Brain pericyte (primary cell): Measurements from ENCODE around the gene STK10.
"Not testable (repeated sequence)": the region's sequence is repeated elsewhere in the genome, so short reads cannot be mapped to it uniquely, and the experiment has no call there.

Source experiments
- DNase-seq: peaks from one replicate; pipeline ENCODE4 v3.0.0-alpha.2; 2012; ENCODE audit warnings: low read depth, low spot score

The STK10 gene

GRCh38 chr5:172188033-172188892 is at the start of gene STK10:
TSS of gene STK10 (minus strand) at chr5:172188224. CDS start at chr5:172188042, 182 bp downstream.
- DNase-seq = no peak

DNA sequence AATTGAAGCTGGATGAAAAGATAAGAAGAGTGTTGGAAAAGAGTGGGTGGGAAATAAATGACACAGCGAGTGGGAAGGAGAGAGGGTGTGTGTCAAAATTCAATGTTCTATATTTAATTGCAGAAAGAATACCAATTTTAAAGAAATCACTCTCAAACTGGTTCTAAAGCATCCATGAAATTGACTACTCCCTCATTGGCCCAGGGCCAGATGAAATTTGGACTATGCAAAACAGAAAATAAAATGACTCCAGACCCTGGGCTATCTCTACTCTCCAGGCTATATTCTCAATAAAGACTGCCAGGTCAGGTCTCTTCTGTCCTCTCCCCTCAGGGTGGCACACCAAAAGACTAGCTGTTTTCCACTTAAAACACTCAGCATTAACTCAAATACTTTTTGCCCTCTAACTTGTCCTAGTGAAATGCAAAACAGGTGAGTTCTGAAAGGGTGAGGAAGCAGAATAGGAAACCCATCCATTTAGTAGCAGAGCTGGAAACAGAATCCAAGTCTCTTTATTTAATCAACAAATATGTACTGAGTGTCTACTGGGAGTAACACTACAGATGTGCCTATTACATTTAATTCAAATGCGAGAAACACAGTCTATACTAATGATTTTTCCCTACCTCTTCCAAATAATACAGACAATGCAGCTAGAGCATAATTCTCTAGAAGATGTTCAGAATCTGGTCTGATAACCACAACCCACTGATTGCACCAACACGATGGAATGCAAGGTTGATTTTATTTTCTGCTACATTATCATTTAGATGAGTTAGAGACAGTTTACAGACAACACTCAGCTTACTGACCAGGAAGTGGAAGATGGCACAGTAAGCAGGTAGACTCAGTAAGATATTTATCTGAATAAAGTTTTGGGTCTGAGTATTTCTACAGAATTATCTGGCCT is 48.1 kb upstream of the STK10 start:
- DNase-seq = no peak

DNA sequence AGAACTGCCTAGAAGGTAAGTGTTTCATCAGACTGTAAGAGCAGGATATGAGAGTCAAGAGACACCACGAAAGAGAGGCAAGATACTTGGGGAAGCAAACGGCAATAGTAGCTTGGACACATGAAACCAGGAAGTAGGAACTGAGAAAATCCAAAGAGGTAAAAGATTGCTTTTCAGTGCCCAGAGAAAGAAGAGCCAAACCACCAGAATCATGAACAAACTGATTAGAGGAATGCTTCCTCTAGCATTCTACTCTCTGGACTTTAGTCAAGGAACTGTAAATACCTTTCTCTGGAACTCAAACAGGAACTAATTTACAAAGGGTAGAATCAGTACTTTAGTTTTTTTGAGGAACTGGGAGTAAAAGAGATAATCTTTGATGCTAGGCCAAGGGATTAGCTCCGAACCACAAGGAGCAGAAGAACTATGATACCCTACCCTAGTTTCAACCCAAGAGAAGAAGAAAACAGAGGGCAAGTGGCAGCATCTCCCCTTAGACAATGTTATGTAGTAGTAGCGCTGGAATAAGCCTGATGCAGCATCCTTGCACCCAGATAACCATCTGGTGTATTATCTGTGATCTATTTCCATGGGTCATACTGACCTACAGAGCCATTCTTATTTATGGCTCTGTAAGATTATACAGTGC is 47.2 kb upstream of the STK10 start:
- DNase-seq = no peak

GRCh38 chr5:172234031-172234430 is 46.0 kb upstream of the STK10 start:
- DNase-seq = no peak

DNA sequence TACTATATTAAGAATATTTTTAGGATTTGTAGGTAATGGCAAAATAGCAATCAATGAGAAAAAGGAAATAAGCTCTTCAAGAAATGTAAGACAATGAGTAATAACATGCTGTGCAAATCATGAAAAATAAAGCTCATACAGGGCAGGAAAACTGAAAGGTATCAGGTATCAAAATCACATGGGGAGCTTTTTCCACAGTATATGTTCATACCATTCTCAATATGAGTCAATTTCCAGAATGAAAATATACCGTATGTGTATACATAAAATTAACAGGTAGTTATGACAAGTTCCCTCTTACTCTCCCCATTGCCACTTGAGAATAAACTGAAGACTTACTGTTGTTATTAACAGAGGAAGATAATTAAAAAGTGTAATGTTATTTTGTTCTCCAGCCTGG is 41.9 kb upstream of the STK10 start:
- DNase-seq = no peak

DNA sequence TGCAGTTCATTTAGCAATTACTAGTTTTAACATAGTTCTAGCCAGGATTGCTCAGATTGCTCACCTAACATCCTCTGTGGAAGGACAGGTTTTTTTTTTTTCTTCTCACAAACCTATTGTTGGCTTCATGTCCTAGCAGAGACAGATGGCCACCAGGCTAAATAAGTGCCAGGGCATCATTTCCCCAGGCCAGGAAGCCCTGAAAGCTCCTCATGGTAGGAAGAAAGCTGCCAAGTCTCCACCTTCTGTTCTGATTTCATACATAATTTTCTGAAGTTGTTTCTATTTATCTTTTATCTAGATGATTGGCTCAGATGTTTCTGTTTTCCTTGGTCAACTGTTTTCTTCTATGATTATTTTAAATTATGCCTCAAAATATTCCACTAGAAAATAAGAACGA is 37.0 kb upstream of the STK10 start:
- DNase-seq = no peak

DNA sequence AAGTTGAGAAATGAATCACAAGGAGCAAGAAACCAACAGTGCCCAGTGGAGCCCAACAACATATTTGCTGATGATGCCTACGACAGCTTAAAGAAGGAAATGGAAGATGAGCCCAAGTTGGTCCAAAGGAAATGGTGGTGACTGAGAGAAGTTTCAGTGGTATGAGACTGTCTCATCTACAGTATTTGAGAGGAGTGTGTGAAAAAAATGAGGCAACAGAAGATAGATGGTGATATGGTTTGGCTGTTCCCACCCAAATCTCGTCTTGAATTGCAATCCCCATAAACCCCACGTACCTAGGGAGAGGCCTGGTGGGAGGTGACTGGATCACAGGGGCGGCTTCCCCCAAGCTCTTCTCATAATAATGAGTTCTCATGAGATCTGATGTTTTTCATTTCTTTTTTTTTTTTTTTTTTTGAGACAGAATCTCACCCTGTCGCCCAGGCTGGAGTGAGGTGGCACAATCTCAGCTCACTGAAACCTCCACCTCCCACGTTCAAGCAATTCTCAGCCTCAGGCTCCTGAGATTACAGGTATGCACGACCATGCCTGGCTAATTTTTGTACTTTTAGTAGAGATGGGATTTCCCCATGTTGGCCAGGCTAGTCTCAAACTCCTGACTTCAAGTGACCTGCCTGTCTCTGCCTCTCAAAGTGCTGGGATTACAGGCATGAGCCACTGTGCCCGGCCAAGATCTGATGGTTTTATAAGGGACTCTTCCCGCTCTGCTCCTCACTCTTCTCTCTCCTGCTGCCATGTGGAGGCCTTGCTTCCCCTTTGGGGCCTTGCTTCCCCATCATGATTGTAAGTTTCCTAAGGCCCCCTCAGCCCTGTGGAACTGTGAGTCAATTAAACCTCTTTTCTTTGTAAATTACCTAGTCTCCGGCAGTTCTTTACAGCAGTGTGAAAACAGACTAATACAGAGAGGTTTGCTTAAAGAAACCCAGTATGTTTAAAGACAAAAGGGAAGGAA is 36.2 kb upstream of the STK10 start:
- DNase-seq = no peak

DNA sequence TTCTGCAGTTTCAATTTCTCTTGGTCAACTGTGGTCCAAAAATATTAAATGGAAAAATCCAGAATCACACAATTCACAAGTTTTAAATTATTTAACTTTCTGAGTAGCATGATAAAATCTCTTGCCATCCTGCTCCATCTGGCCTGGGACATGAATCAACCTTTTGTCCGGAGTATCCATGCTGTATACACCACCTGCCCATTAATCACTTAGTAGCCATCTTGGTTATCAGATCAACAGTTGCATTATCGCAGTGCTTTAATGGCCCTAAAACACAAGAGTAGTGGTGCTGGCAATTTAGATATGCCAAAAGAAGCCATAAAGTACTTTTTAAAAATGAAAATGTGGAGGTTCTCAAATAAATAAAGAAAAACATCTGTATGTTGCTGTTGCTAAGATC is 31.3 kb upstream of the STK10 start:
- no peak for DNase-seq

GRCh38 chr5:172216345-172216744 is 28.3 kb upstream of the STK10 start:
- DNase-seq = no peak

- DNase-seq = no peak
Observed at GRCh38 chr5:172213126-172213525, 25.1 kb upstream of the STK10 start.

- no peak for DNase-seq
Observed at GRCh38 chr5:172211676-172212075, 23.7 kb upstream of the STK10 start.

DNA sequence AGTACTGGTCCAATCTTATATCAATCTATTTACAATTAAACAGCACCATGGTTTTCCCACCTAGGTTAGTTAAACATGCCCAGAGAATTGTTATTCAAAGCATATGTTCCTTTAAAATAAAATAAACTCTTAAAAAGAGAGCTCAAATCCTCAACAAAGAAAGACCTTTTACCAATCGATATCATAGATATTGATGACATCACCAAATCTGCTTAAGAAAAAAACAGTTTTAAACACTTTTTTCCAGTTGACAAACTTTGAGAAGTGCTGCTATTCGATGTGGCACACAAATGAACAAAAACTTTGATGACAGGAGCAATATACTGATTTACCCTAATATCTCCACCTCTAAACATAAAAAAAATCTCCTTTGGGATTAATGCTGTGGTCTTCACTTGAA is 21.7 kb upstream of the STK10 start:
- DNase-seq = no peak

GRCh38 chr5:172207511-172207910 is 19.5 kb upstream of the STK10 start:
- DNase-seq = no peak

DNA sequence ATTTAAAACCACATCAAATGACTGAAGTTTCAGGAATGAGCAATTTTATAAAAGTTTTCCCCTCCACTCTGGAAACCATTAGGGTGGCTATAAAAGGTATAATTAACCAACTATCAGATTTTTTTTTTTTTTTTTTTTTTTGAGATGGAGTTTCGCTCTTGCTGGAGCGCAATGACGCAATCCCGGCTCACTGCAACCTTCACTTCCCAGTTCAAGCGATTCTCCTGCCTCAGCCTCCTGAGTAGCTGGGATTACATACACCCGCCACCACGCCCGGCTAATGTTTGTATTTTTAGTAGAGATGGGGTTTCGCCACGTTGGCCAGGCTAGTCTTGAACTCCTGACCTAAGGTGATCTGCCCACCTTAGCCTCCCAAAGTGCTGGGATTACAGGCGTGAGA is 18.0 kb upstream of the STK10 start:
- DNase-seq = not testable (repeated sequence)

DNA sequence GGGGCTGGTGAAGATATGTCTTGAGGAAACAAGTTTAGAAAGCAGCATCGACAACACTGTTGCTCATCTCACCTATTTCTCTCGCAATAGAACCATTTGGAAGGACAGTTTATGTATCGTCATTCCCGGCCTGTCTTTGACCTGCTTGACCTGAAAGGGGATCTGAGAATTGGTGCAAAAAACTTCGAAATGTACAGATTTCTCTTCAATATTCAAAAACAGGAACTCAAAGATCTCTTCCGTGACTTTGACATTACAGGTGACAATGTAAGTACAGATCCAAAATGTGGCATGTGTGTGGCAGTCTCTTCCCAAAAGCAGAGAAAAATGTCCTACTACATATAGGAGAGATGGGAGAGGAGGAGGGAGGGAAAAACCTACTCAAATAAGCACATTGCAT is 12.5 kb upstream of the STK10 start:
- DNase-seq = no peak

DNA sequence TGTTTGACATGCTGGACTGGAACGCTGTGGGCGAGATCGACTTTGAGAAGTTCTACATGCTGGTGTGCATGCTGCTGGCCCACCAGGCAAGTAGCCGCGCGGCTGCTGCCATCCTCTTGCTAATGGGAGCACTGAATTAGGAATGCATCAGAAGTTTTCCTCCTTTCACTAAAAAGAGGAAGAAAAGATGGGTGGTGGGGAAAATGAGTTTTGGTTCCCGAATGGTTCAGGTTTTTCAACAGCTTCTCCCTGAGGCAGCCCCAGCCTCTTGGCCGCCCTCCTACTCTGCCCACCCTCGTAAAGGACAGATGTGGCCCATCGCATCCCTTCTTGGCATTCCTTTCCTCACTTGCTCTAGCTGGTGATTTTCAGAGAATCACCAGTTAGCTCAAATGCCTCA is 11.4 kb upstream of the STK10 start:
- DNase-seq = no peak

- DNase-seq = not testable (repeated sequence)
Observed at GRCh38 chr5:172197775-172198174, 9.8 kb upstream of the STK10 start.

- DNase-seq = no peak
Observed at GRCh38 chr5:172194985-172195774, 7.2 kb upstream of the STK10 start.

DNA sequence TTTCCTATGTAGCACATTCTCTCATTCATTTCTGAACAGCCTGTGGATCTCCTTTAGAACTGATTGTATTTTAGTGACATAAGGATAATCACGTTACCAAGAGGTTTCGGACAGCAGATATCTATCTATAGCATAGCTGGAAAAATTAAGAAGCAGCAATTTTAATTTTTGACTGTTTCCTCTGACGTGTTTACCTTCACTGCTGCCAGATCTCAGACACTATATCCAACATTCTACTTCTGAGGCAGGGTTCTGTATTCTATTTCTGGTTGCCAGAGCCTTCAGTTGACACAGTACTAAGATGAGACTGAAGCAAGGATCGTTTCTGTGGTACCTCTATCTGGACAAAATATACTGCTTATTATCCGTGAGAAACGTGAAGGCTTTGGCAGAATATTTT is 5.8 kb upstream of the STK10 start, which contains the start of gene EFCAB9:
TSS of gene EFCAB9 (plus strand) at position 301 of the 400 bp plus-strand sequence. CDS start at position 302, 1 bp downstream.
- no peak for DNase-seq

GRCh38 chr5:172189693-172190296 is 1.8 kb upstream of the STK10 start:
- DNase-seq = no peak
